Vagina (tissue), 2 donors: ENCODE measurements around the gene LGALS4.

Experiments used
- POLR2A ChIP-seq, 2 donors: fragments of 450-650 bp; IDR thresholded peaks; one replicate each; pipeline ENCODE4 v1.6.1; 2017; ENCODE audit warnings: antibody characterized with exemption in 2 of 2, mild to moderate bottlenecking in 2 of 2, moderate library complexity in 2 of 2
- TF ChIP-seq, protein P1 (sequence below), 3 experiments: fragments of 450-650 bp in 2 of 3; fragments of 200-600 bp in 1 of 3; sonication (generic) in 1 of 3; IDR thresholded peaks; one replicate each; pipeline ENCODE4 v1.5.1; 2017 to 2019; ENCODE audit warnings: antibody characterized with exemption in 3 of 3, mild to moderate bottlenecking in 2 of 3, moderate library complexity in 2 of 3

DNA sequence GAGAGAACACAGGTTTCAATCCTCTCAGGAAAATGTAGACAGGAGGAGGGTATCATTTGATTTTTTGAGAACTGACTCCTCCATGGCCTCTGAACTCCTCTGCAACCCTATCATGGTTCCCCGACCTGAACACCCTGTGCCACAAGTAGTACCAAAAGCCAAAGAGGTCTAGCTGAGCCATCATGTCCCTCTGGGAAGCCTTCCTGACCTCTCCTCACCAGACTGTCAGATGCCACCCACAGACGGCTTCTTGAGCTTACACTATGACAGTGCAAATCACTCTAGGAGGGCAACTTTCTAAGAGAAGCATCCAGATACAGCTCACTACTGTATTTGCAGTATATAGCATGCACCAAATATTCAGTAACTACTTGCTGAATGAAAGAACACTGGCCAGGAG lies 33.4 kb upstream of the LGALS4 start:
- no peak for TF ChIP-seq POLR2A (IDR thresholded peaks at IDR 0.05)
- TF ChIP-seq, protein P1, sequence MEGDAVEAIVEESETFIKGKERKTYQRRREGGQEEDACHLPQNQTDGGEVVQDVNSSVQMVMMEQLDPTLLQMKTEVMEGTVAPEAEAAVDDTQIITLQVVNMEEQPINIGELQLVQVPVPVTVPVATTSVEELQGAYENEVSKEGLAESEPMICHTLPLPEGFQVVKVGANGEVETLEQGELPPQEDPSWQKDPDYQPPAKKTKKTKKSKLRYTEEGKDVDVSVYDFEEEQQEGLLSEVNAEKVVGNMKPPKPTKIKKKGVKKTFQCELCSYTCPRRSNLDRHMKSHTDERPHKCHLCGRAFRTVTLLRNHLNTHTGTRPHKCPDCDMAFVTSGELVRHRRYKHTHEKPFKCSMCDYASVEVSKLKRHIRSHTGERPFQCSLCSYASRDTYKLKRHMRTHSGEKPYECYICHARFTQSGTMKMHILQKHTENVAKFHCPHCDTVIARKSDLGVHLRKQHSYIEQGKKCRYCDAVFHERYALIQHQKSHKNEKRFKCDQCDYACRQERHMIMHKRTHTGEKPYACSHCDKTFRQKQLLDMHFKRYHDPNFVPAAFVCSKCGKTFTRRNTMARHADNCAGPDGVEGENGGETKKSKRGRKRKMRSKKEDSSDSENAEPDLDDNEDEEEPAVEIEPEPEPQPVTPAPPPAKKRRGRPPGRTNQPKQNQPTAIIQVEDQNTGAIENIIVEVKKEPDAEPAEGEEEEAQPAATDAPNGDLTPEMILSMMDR (IDR thresholded peaks at IDR 0.05), result no peak
